Central memory CD8-positive, alpha-beta T cell (primary cell): ENCODE measurements around the gene ABLIM1.

Experiments
- ATAC-seq: fragments of 150-1000 bp; cut with Tn5 transposase; replicated peaks from 2 replicates; pipeline ENCODE4 v1.10.0; 2022; ENCODE audit warnings: mild to moderate bottlenecking, moderate FRiP score, moderate number of reproducible peaks; ENCODE audit not compliant: poor library complexity, severe bottlenecking; ENCODE audit errors: extremely low read depth
- DNase-seq, 2 donors: peaks; one replicate each; pipeline ENCODE4 v3.0.0; 2021; ENCODE audit warnings: low spot score in 2 of 2
- H3K27ac Mint-ChIP-seq: one replicate; pipeline ENCODE4 v1.8.0; 2022; ENCODE audit warnings: low read depth, mild to moderate bottlenecking, moderate library complexity, mixed read lengths
- H3K27me3 Mint-ChIP-seq: one replicate; pipeline ENCODE4 v1.8.0; 2022; ENCODE audit warnings: mixed read lengths
- H3K36me3 Mint-ChIP-seq: one replicate; pipeline ENCODE4 v1.8.0; 2022; ENCODE audit warnings: mild to moderate bottlenecking, moderate library complexity, mixed read lengths; ENCODE audit not compliant: insufficient read depth
- H3K4me1 Mint-ChIP-seq: one replicate; pipeline ENCODE4 v1.8.0; 2022; ENCODE audit warnings: mixed read lengths
- H3K4me3 Mint-ChIP-seq: one replicate; pipeline ENCODE4 v1.8.0; 2022; ENCODE audit warnings: mild to moderate bottlenecking, moderate library complexity, mixed read lengths
- H3K9me3 Mint-ChIP-seq: one replicate; pipeline ENCODE4 v1.8.0; 2022; ENCODE audit warnings: mixed read lengths

Gene ABLIM1

GRCh38 chr10:114399576-114399975, 258.5 kb downstream of the ABLIM1 start:
- Mint-ChIP-seq H3K36me3 (no peaks in the 10 kb centered on the region), H3K4me1 (peaks cover 6% of the 10 kb centered on the region), H3K27ac (no peak overlapping the region), H3K9me3 (no peaks in the 10 kb centered on the region), H3K27me3 (peaks cover 86% of the 10 kb centered on the region), H3K4me3 (no peak overlapping the region)
- no peak for ATAC-seq
- no peak for DNase-seq

GRCh38 chr10:114398587-114399331, 259.3 kb downstream of the ABLIM1 start:
- DNase-seq (no peak), ATAC-seq (no peak)
- H3K27ac Mint-ChIP-seq, result no peak overlapping the region
- no peaks in the 10 kb centered on the region for H3K36me3 Mint-ChIP-seq
- peaks cover 6% of the 10 kb centered on the region for H3K4me1 Mint-ChIP-seq
- H3K4me3 Mint-ChIP-seq, result no peak overlapping the region
- peaks cover 90% of the 10 kb centered on the region for H3K27me3 Mint-ChIP-seq
- no peaks in the 10 kb centered on the region for H3K9me3 Mint-ChIP-seq

DNA sequence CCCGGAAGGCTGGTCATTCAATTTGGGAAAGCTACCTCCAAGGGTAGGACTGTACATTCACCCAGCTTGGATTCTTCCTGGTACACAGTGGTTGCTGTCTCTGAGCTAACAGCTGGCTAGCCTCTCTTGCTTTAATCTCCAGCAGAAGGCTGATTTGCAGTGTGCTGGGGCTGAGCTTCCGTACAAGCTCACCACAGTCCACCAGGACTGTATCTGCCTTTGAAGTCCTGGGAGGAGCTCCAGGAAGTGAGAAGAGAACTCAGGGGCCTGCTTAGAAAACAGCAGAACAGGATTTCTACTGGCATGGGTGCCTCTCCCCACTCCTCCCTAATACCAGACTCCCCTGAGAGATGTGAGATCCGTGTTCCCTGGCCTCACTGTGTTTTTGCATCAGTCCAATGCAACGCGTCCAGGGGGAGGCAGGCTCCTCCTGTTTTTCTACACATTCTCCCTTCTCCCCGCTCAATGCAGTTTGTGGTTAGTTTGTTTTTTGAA, 260.4 kb downstream of the ABLIM1 start:
- no peaks in the 10 kb centered on the region for H3K4me1 Mint-ChIP-seq
- H3K27me3 Mint-ChIP-seq, result peaks cover 91% of the 10 kb centered on the region

GRCh38 chr10:114396464-114396863, 261.6 kb downstream of the ABLIM1 start:
- peaks cover 87% of the 10 kb centered on the region for H3K27me3 Mint-ChIP-seq
- H3K27ac Mint-ChIP-seq, result no peak overlapping the region
- H3K9me3 Mint-ChIP-seq, result no peaks in the 10 kb centered on the region
- H3K4me3 Mint-ChIP-seq, result no peak overlapping the region
- no peak for ATAC-seq
- no peaks in the 10 kb centered on the region for H3K36me3 Mint-ChIP-seq
- H3K4me1 Mint-ChIP-seq, result no peaks in the 10 kb centered on the region
- no peak for DNase-seq

More for the DNA sequence above, 260.4 kb downstream of the ABLIM1 start:
- no peak overlapping the region for H3K4me3 Mint-ChIP-seq
- ATAC-seq (no peak), DNase-seq (no peak)
- no peak overlapping the region for H3K27ac Mint-ChIP-seq
- no peaks in the 10 kb centered on the region for H3K36me3 Mint-ChIP-seq
- no peaks in the 10 kb centered on the region for H3K9me3 Mint-ChIP-seq

- ATAC-seq, result no peak
- peaks cover 87% of the 10 kb centered on the region for H3K27me3 Mint-ChIP-seq
Observed at GRCh38 chr10:114395366-114396022, 262.6 kb downstream of the ABLIM1 start.

DNA sequence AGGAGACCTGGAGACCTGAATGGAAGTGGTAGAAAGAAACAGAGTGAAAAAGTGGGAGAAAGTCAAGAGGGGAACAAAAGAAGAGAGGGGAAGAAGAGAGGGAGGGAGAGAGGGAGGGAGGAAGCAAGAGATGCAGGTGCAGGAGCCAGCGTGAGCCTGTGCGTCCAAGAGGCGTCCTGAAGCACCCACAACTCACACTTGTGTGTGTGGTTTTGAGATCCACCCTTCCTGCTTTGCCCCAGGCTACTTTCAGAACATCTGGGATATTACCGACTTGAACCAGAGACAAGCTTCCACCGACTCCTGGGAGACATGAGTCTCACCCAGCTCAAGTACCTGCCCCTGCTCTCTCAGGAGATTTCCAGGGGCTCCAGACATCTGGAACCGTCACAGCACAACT, 263.5 kb downstream of the ABLIM1 start:
- DNase-seq (no peak), ATAC-seq (no peak)
- no peaks in the 10 kb centered on the region for H3K36me3 Mint-ChIP-seq
- no peak overlapping the region for H3K4me3 Mint-ChIP-seq
- H3K27ac Mint-ChIP-seq, result no peak overlapping the region
- peaks cover 87% of the 10 kb centered on the region for H3K27me3 Mint-ChIP-seq
- no peaks in the 10 kb centered on the region for H3K9me3 Mint-ChIP-seq
- H3K4me1 Mint-ChIP-seq, result no peaks in the 10 kb centered on the region

More at GRCh38 chr10:114395366-114396022, 262.6 kb downstream of the ABLIM1 start:
- no peak for DNase-seq
- H3K4me1 Mint-ChIP-seq, result no peaks in the 10 kb centered on the region
- H3K9me3 Mint-ChIP-seq, result no peaks in the 10 kb centered on the region
- no peaks in the 10 kb centered on the region for H3K36me3 Mint-ChIP-seq
- no peak overlapping the region for H3K27ac Mint-ChIP-seq
- no peak overlapping the region for H3K4me3 Mint-ChIP-seq

DNA sequence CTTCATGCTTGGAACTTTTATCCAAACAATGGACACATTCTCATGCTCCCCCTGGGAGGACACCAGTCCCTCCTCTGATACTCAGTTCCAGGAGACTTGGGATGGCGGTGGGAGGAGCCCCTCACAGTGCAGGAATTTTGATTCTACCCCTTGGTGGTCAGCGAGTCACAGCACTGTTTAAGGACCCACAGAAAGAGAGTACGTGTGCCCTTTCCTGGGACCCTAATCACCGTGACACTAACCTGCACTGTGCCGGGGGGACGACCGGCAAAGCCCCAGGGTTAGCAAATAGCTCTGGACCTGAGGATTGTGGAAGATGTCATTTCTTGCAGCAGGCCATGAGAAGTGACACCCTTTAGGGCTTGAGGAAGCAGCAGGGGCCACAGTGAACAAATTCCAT, 264.2 kb downstream of the ABLIM1 start:
- Mint-ChIP-seq H3K36me3 (no peaks in the 10 kb centered on the region), H3K4me3 (no peak overlapping the region), H3K9me3 (no peaks in the 10 kb centered on the region), H3K27ac (no peak overlapping the region), H3K4me1 (no peaks in the 10 kb centered on the region), H3K27me3 (peaks cover 83% of the 10 kb centered on the region)
- ATAC-seq (no peak), DNase-seq (no peak)

DNA sequence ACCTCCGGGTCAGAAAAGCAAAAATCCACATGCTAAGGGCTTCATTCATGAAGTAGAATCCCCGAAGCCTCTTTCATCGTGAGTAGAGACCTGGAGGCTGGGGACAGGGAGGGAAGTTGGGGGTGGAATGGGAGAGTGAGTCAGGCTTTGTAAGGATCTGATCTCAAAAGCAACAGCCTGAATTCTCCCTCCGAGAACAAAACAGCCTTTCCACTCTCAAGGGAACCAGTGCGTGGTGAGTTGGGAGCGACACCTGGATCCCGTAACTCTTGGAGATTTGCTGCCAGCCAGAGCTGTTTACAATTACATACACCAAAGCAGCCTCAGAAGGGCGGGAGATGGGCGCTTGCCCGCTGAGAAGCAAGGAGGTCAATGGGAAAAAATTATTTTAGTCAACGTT, 264.6 kb downstream of the ABLIM1 start:
- ATAC-seq, result no peak
- DNase-seq, result no peak
- H3K27me3 Mint-ChIP-seq, result peaks cover 83% of the 10 kb centered on the region
- H3K27ac Mint-ChIP-seq, result no peak overlapping the region
- no peaks in the 10 kb centered on the region for H3K9me3 Mint-ChIP-seq
- H3K36me3 Mint-ChIP-seq, result no peaks in the 10 kb centered on the region
- no peaks in the 10 kb centered on the region for H3K4me1 Mint-ChIP-seq
- H3K4me3 Mint-ChIP-seq, result no peak overlapping the region

DNA sequence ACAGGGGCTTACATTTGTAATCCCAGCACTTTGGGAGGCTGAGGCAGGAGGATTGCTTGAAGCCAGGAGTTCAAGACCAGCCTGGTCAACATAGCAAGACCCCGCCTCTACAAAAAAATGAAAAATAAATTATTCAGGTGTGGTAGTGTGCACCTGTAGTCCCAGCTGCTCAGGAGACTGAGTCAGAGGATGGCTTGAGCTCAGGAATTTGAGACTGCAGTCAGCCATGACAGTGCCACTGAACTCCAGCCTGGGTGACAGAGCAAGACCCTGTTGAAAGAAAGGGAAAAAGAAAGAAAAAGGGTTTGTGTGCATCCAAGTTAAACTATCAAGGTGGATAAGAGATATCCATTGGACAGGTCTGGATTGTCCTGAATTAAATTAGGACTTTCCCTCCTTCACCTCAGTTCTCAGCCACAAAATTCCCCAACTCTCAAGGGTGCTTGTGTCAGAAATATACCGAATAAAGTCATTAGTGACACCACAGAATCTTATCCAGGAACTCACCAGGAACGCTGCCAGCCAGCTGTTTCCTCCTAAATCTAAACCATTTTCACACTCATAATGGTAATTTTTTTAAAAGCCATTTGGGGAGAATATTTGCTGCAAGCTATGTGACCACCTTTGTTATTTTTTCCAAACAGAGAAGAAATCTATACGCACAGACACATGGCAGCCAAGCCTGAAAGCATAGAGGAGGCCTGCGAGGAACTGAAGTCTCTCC, 265.8 kb downstream of the ABLIM1 start:
- H3K27ac Mint-ChIP-seq, result no peak overlapping the region
- H3K36me3 Mint-ChIP-seq, result no peaks in the 10 kb centered on the region
- peaks cover 83% of the 10 kb centered on the region for H3K27me3 Mint-ChIP-seq
- H3K9me3 Mint-ChIP-seq, result no peaks in the 10 kb centered on the region
- DNase-seq (no peak), ATAC-seq (no peak)
- no peaks in the 10 kb centered on the region for H3K4me1 Mint-ChIP-seq
- H3K4me3 Mint-ChIP-seq, result no peak overlapping the region

DNA sequence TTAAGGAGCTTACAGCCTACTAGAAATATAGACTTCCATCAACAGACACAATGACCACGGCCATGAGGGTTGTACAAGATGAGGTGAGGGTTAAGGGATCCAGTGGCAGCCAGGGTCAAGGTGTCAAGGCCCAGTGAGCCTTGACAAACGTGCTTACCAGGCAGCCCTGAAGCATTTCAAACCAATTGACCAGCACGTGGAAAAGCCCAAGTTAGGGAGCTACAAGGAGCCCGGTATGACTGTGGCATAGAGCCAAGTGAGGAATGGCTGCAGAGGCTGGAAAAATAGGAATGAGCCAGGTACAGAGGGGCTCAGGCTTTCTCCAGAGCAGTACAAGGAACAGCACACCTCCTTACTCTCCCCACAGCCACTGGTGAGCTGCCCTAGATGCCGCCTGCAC, 266.5 kb downstream of the ABLIM1 start:
- Mint-ChIP-seq H3K27me3 (peaks cover 81% of the 10 kb centered on the region), H3K4me3 (no peak overlapping the region), H3K27ac (no peak overlapping the region), H3K9me3 (no peaks in the 10 kb centered on the region), H3K36me3 (no peaks in the 10 kb centered on the region), H3K4me1 (no peaks in the 10 kb centered on the region)
- ATAC-seq, result no peak
- DNase-seq, result no peak

GRCh38 chr10:114389426-114389825, 268.6 kb downstream of the ABLIM1 start:
- no peak for DNase-seq

GRCh38 chr10:114388275-114388674, 269.8 kb downstream of the ABLIM1 start:
- H3K9me3 Mint-ChIP-seq, result no peaks in the 10 kb centered on the region
- peaks cover 2% of the 10 kb centered on the region for H3K36me3 Mint-ChIP-seq
- no peak overlapping the region for H3K4me3 Mint-ChIP-seq
- no peaks in the 10 kb centered on the region for H3K4me1 Mint-ChIP-seq
- ATAC-seq (no peak), DNase-seq (no peak)
- H3K27me3 Mint-ChIP-seq, result peaks cover 56% of the 10 kb centered on the region
- no peak overlapping the region for H3K27ac Mint-ChIP-seq

More at GRCh38 chr10:114389426-114389825, 268.6 kb downstream of the ABLIM1 start:
- Mint-ChIP-seq H3K4me3 (no peak overlapping the region), H3K27me3 (peaks cover 68% of the 10 kb centered on the region), H3K27ac (no peak overlapping the region), H3K36me3 (peaks cover 2% of the 10 kb centered on the region), H3K9me3 (no peaks in the 10 kb centered on the region), H3K4me1 (no peaks in the 10 kb centered on the region)
- no peak for ATAC-seq
